HG03175 (cell line): ENCODE results near the gene MAG.
"Not testable (repeated sequence)": the region's sequence is repeated elsewhere in the genome, so short reads cannot be mapped to it uniquely, and the experiment has no call there.

Experiments used
- ATAC-seq: cut with Tn5 transposase; IDR thresholded peaks from one replicate; pipeline ENCODE4 v1.9.1; 2021; ENCODE audit warnings: mild to moderate bottlenecking, moderate library complexity; ENCODE audit not compliant: unreplicated experiment

MAG gene

DNA sequence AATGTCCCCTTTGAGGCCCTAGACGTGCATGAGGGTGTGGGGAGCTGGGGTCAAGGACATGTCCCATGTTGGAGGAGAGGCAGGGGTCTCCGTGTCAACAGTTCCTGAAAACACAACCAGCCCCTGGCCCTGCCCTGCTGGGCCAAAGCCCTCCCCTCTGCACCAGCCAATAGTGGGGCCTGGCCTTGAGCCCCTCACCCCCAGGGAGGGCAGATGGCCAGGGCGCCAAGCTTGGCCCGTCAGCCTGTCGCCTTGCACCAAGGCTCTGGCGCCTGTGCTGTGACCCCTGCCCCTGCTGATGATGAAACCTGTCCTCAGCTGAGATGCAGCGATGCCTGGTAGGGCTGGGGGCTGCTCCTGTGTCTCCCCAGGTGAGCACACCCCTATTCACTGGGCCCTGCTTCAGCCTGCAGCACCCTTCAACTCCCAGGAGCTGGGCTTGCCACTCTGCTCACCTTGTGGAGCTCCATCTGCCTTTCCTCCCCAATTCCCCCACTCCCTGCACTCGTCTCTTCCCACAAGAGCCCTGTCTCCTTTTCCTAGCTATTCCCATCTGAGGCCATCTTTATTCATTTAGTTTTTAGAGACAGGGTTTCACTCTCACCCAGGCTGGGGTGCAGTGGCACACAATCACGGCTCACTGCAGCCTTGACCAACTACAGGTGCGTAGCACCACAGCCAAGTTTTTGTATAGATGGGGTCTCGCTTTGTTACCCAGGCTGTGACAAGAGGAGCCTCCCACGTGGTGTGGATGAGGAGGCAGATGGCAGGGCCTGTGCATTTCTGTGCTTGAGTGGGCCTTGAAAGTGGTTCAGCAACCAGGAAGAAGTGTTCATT, 11.8 kb upstream of the MAG start:
- ATAC-seq = no peak

DNA sequence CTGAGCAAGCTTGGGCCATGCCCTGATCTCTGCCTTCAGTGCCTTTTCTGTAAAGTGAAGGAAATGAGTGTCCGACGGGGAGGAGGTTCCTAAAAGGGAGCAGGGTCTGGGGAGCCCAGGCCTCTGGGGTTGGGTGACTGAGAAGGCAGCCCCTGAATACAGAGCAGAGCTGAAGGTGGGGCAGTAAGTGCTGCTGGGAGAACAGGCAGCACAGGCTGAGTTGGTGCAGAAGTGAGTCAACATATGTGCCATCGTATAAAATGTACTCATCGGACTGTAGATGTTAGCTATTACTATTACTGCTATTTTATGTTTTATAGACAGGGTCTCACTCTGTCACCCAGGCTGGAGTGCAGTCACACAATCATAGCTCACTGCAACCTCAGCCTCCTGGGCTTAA, 10.7 kb upstream of the MAG start:
- no peak for ATAC-seq

- no peak for ATAC-seq
Measured at GRCh38 chr19:35284153-35285094, 7.5 kb upstream of the MAG start.

- ATAC-seq = no peak
Measured at GRCh38 chr19:35285095-35285449, 6.9 kb upstream of the MAG start.

- ATAC-seq = not testable (repeated sequence)
Measured at GRCh38 chr19:35285465-35285864, 6.5 kb upstream of the MAG start.

DNA sequence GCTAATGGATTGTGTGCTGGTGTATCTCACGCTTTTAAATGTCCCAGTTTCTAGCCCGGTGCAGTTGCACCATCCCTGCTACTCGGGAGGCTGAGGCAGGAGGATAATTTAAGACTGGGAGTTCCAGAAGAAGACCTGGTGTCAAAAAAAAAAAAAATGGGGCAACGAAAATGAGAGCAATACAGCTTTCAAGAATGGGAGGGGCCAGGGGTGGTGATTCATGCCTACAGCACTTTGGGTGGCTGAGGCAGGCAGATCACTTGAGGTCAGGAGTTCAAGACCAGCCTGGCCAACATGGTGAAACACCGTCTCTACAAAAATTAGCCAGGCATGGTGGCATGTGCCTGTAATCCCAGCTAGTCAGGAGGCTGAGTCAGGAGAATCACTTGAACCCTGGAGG, 5.9 kb upstream of the MAG start:
- not testable (repeated sequence) for ATAC-seq

GRCh38 chr19:35287713-35288112, 4.2 kb upstream of the MAG start:
- no peak for ATAC-seq

DNA sequence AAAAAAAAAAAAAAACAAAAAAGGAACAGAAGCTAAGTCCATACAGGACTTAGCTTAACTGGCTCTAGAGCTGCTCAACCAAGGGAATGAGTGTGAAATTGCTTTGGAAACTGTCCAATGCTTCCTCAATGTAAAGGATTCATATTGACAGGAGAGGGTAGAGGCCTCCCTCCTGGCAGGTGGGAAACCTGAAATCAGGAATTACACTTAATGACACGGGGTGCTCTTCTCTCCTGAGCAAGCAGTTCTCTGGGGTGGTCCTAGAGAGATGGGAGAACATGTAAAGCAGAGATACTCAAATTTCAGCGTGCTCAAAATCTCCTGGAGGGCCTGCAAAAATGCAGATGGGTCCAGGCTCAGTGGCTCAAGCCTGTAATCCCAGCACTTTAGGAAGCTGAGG, 3.6 kb upstream of the MAG start:
- ATAC-seq = no peak

- no peak for ATAC-seq
Measured at GRCh38 chr19:35288906-35289305, 3.1 kb upstream of the MAG start.

DNA sequence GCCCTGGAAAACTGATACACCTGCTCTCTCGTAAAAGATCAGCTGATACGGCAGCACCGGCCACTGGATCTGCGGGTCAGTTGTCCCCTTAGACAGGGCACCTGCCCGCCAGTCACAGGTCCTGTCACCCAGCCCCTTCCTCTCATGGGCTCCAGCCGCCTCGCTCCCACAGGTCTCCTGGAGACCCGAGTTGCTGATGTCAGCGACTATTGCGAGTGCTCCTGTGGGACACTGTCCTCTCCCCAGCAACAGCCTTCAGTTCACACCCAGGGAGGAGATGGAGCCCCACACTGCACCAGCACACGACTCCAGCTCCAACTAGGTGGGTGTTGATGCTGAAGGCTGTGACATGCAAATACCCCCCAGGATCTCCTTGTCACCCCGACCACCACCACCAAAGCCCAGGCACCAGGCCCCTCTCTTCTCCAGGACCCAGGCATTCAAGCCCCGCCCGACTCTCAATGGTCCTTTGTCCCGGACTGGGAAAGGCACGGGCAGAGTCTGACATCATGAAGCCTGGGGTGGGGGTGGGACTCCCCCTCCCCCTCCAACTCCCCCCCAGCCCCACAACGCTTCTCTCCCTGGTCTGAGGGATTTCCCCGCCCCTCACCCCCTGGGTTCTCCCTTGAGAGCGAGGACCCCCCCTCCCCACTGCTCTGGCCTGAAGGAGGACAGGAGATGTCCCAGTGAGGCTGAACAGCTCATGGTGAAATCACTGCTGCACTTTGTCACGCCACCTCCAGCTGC, 1.4 kb upstream of the MAG start:
- no peak for ATAC-seq

DNA sequence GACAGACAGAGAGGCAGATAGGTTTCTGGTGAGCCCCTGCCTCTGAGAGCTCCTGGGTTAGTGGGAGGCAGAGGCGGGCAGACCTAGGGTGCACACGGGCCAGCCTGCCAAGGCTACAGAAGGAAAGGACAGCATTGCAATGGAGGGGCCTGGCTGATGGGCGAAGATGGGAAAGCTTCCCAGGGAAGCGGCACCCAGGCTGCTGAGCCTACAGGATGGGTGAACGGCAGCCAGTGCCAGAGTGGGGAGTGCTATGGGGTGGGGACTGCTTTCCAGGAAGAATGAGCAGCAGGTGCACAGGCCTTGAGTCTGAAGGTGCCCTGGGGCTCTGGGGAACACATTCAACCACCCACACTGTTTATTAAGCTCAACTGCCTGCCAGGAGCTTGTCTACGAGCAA, 702 bp upstream of the MAG start:
- no peak for ATAC-seq

DNA sequence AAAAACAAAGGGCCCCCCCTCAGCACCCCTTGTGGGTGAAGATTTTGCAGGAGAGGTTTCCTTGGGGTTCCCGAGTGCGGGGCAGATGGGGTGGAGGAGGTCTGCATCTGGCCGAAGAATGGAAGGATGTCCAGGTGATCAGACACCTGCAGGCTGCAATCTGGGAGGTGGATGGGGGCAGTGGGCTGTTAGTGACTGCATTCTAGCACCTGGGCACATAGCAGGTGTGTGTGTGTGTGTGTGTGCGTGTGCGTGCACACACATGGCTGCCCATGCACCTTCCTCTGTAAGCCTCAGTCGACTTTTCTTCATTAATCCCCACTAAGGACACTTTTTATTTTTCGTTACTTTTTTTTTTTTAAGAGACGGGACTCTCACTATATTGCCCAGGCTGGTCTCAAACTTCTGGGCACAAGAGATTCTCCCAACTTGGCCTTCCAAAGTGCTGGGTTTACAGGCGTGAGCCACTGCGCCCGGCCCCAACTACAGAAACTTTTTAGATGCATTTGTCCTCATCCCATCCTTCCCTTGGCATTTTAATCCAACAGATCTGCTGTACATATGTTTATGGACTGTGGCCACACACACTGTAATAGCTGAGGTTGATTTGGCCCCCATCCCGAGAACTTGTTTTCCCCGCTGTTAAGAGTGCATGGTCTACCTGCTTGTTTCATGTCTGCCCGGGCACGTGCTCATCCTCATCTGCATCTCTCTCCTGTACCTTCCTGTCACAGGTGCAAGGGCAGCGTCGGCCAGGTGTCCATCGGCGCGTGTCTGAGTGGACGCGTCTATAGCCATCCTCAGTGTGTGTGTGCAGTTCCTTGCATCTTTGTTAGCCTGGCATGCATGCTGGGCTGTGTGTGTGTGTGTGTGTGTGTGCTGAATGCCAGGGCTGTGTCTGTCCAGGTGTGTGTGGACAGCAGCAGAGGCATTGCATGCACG, 731 bp downstream of the MAG start:
- ATAC-seq = no peak

DNA sequence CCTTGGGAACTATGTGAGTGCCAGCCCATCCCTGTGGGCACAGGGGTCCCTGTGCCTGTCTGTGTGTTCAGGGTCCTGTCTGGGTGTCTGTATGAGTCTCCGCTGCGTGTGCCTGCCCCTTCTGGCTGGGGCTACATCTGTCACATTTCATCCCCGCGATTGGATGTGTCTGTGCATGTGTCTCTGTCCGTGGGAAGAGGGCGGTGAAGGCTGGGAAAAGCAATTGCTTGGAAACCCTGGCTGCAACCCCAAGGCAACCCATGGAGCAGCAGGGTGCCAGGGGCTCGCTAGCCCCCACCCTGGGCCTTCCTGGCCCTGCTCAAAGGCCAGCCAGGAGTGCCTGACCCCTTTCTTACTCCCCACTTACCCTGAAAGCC, 1.4 kb downstream of the MAG start:
- no peak for ATAC-seq

GRCh38 chr19:35293808-35294207, 1.8 kb downstream of the MAG start:
- no peak for ATAC-seq

DNA sequence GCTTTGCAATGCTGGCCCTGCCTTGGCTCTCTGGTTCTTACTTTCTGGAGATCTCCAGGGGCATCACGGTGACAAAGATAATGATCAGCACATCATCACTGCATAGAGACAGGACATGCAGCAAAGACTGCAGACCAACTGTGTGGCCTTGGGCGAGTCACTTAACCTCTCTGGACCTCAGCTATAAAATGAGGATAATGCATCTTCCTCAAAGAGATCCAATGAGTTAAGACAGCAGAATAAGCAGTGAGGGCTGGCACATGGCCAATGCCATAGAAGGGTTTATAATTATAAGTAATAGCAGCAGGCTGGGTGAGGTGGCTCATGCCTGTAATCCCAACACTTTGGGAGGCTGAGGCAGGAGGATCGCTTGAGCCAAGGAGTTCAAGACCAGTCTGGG, 2.4 kb downstream of the MAG start:
- ATAC-seq = no peak

DNA sequence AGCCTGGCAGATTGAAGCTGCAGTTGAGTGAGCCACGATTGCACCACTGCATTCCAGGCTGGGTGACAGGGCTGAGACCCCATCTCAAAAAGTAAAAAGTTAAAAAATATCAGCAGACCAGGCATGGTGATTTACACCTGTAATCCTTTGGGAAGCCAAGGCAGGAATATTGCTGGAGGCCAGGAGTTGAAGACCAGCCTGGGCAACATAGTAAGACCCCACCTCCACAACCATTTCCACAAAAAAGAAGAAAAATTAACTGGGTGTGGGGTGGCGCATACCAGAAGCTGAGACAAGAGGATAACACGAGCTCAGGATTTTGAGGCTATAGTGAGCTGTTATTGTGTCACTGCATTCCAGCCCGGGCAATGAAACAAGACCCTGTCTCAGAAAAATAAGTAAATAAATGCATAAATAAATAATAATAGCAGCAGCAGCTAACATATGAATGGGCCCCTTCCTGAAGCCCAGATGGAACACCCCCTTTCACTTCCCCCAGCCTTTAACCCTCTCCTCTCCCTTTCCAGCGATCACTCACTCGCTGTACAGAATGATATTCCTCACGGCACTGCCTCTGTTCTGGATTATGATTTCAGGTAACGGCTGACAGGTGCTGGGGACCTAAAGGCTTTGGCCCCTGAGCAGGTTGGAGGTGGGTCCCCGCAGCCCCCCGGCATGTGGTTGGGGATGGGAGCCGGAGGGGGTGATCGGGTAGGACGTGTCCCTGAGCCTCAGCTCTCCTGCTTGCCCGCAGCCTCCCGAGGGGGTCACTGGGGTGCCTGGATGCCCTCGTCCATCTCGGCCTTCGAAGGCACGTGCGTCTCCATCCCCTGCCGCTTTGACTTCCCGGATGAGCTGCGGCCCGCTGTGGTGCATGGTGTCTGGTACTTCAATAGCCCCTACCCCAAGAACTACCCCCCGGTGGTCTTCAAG, 3.2 kb downstream of the MAG start:
- ATAC-seq = no peak

- no peak for ATAC-seq
Measured at GRCh38 chr19:35295792-35296462, 4.0 kb downstream of the MAG start.

DNA sequence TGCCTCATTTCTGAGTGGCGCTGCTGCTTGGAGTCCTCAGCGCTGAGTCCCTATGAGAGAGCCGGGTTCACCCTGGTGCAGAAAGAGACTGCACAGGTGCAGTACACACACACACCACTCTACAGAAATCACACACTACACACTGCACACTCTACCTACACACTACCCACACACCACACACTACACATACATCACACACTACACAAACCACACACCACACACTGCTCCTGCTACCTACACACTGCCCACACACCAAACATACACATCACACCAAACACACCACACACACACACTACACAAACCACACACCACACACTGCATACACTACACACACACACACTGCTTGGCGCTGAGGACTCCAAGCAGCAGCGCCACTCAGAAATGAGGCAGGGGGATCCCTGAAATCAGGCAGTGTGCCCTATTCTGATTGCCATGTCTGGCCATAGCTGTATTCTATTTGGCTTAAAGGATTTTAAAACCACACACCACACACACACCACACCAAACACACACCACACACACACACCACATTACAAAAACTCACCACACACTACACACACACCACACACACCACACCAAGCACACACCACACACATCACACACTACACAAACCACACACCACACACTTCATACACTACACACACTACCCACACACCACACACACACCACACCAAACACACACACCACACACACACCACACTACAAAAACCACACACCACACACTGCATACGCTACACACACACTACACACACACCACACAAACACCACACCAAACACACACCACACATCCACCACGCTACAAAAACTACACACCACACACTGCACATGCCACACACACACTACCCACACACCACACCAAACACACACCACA, 4.9 kb downstream of the MAG start:
- ATAC-seq = no peak
